ENCODE data around the gene CENPC. TPM values are rescaled to one million over a fixed set of nuclear protein-coding genes. Genes with fewer than 3 reads are reported as not detected.
"Not testable (repeated sequence)": the region's sequence is repeated elsewhere in the genome, so short reads cannot be mapped to it uniquely, and the experiment has no call there.

CENPC gene
- total RNA-seq, 1 experiment from 2014 or later, result 9.6 TPM

GRCh38 chr4:67466751-67467150 lies 78.6 kb downstream of the CENPC start:
- no peak for DNase-seq (ENCODE audit: low read depth)

GRCh38 chr4:67465763-67466052 lies 79.6 kb downstream of the CENPC start:
- no peak for DNase-seq (ENCODE audit: low read depth)

- no peak for DNase-seq (ENCODE audit: low read depth)
Observed at GRCh38 chr4:67465032-67465762, 80.1 kb downstream of the CENPC start.

- DNase-seq (ENCODE audit: low read depth), result no peak
Observed at GRCh38 chr4:67460574-67460973, 84.7 kb downstream of the CENPC start.

- DNase-seq (ENCODE audit: low read depth), result no peak
Observed at GRCh38 chr4:67459164-67459563, 86.1 kb downstream of the CENPC start.

GRCh38 chr4:67456577-67457196 lies 88.6 kb downstream of the CENPC start:
- DNase-seq (ENCODE audit: low read depth), result peak; percentile 15

- DNase-seq (ENCODE audit: low read depth), result not testable (repeated sequence)
Observed at GRCh38 chr4:67452846-67453205, 92.5 kb downstream of the CENPC start.

- DNase-seq (ENCODE audit: low read depth), result peak; percentile 50
Observed at GRCh38 chr4:67452100-67452845, 93.0 kb downstream of the CENPC start.

GRCh38 chr4:67451464-67451863 lies 93.8 kb downstream of the CENPC start:
- no peak for DNase-seq (ENCODE audit: low read depth)

- DNase-seq (ENCODE audit: low read depth), result no peak
Observed at GRCh38 chr4:67448621-67449020, 96.7 kb downstream of the CENPC start.

- DNase-seq (ENCODE audit: low read depth), result no peak
Observed at GRCh38 chr4:67447873-67448272, 97.4 kb downstream of the CENPC start.

GRCh38 chr4:67446811-67447210 lies 98.5 kb downstream of the CENPC start:
- DNase-seq (ENCODE audit: low read depth), result no peak

- DNase-seq (ENCODE audit: low read depth), result not testable (repeated sequence)
Observed at GRCh38 chr4:67445881-67446280, 99.4 kb downstream of the CENPC start.

GRCh38 chr4:67438975-67439374 lies 106.3 kb downstream of the CENPC start:
- DNase-seq (ENCODE audit: low read depth), result no peak

- peak; percentile 8 for DNase-seq (ENCODE audit: low read depth)
Observed at GRCh38 chr4:67437974-67438713, 107.2 kb downstream of the CENPC start.

GRCh38 chr4:67436742-67437141 lies 108.6 kb downstream of the CENPC start:
- DNase-seq (ENCODE audit: low read depth), result no peak

- DNase-seq (ENCODE audit: low read depth), result no peak
Observed at GRCh38 chr4:67430989-67431388, 114.3 kb downstream of the CENPC start.

GRCh38 chr4:67428819-67429218 lies 116.5 kb downstream of the CENPC start:
- DNase-seq (ENCODE audit: low read depth), result no peak

All from M059J (cell line).